ENCODE data around the gene TMPRSS4. TPM values are rescaled to one million over a fixed set of nuclear protein-coding genes. Genes with fewer than 3 reads are reported as not detected.

TMPRSS4 gene
- total RNA-seq, 1 donor from 2014 or later = not detected

DNA sequence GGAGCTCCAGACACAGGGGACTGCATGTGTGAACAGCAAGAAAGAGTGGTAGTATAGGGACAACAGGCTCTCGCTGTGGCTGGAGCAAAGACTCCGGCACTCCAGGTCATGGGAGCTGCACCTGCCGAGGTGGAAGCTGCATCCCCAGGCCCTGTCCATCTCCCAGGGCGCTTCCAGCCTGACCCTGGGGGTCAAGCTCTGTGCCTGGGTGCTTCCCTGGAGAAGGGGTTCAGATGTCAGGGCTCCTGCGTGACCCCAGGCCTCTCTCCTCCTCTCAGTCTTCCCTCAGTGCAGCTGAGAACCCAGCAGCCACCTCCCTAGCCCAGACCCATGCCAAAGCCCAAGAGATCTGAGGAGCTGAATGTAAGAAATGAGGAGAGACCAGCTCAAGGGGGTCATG, 3.4 kb downstream of the TMPRSS4 start:
- H3K36me3 Mint-ChIP-seq (ENCODE audit: low read depth, unreplicated experiment) = no peaks in the 10 kb centered on the region
- TF ChIP-seq, protein P1, sequence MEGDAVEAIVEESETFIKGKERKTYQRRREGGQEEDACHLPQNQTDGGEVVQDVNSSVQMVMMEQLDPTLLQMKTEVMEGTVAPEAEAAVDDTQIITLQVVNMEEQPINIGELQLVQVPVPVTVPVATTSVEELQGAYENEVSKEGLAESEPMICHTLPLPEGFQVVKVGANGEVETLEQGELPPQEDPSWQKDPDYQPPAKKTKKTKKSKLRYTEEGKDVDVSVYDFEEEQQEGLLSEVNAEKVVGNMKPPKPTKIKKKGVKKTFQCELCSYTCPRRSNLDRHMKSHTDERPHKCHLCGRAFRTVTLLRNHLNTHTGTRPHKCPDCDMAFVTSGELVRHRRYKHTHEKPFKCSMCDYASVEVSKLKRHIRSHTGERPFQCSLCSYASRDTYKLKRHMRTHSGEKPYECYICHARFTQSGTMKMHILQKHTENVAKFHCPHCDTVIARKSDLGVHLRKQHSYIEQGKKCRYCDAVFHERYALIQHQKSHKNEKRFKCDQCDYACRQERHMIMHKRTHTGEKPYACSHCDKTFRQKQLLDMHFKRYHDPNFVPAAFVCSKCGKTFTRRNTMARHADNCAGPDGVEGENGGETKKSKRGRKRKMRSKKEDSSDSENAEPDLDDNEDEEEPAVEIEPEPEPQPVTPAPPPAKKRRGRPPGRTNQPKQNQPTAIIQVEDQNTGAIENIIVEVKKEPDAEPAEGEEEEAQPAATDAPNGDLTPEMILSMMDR (IDR thresholded peaks at IDR 0.05; ENCODE audit: unreplicated experiment) = no peak
- peaks cover 19% of the 10 kb centered on the region for H3K4me1 Mint-ChIP-seq (ENCODE audit: unreplicated experiment)
- peaks cover 7% of the 10 kb centered on the region for H3K27me3 Mint-ChIP-seq (ENCODE audit: unreplicated experiment)
- H3K27ac Mint-ChIP-seq (ENCODE audit: unreplicated experiment) = no peak overlapping the region
- H3K4me3 Mint-ChIP-seq (ENCODE audit: unreplicated experiment) = no peak overlapping the region
- no peaks in the 10 kb centered on the region for H3K9me3 Mint-ChIP-seq (ENCODE audit: unreplicated experiment)
- no peak for DNase-seq (ENCODE audit: low spot score)

DNA sequence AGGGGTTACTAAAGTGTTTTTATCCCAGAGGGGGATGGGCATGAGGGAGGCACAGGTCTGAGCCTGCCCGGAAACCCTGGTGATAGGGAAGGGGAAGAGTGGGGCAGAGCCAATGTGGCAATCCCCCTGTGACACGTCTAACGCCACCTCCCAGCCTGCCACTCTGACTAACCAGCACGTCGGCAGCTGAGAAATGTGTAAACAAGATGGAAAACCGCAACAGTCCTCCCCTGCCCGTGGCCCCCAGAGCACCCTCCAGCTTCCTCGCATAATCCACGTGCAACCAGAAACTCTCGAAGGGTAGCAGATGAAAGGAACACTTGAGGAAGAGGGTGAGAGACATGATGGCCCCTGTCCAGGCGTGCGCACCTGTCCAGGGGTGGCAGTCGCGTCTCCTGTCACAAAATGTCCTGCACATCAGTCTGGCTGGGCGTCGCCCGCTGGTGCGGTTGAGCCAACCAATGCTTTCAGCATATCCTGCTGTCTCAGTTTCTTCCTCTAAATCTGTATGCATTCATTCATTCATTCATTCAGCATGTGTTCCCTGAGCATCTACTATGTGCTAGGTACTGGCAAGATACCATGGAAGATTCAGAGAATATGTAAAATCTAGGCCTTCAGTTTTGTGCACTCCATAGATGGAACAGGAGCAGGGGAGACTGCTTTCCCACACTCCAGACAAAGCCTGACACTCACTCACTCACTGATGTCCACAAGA, 4.5 kb downstream of the TMPRSS4 start:
- no peak overlapping the region for H3K27ac Mint-ChIP-seq (ENCODE audit: unreplicated experiment)
- no peak overlapping the region for H3K4me3 Mint-ChIP-seq (ENCODE audit: unreplicated experiment)
- H3K9me3 Mint-ChIP-seq (ENCODE audit: unreplicated experiment) = no peaks in the 10 kb centered on the region
- H3K36me3 Mint-ChIP-seq (ENCODE audit: low read depth, unreplicated experiment) = no peaks in the 10 kb centered on the region
- H3K27me3 Mint-ChIP-seq (ENCODE audit: unreplicated experiment) = peaks cover 11% of the 10 kb centered on the region
- peaks cover 19% of the 10 kb centered on the region for H3K4me1 Mint-ChIP-seq (ENCODE audit: unreplicated experiment)
- TF ChIP-seq, protein P1 (IDR thresholded peaks at IDR 0.05; ENCODE audit: unreplicated experiment) = no peak
- DNase-seq (ENCODE audit: low spot score) = no peak

DNA sequence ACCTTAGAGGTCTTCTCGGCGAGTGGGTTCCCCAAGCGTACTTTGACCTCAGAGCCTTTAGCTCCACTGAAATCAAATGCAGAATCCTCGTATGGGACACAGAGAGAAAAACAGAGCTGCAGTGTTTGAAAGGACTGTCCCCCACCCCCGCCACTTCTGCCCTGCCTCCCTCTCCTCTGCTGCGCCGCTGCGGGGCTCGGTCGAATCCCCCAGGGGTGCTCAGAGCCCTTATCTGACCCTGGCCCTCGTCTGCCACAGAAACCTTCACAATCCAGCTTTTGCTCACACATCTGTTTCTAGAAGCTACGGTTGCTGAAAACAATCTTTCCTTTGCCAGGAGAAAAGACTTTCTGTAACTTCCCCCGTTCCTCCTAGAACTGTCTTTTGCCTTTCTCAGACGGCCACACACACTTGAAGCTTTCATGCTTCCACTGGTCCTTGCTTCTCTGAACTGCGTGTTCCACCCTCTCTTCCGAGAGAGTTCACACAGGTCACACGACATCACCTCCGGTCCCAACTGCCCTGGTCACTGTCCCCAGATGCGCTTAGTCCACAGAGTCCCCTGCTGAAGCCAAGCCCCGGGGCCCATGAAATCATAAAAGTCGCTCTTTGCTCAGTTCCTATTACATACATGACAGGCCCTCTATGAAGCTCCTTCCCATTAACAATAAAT, 6.1 kb downstream of the TMPRSS4 start:
- DNase-seq (ENCODE audit: low spot score) = no peak

DNA sequence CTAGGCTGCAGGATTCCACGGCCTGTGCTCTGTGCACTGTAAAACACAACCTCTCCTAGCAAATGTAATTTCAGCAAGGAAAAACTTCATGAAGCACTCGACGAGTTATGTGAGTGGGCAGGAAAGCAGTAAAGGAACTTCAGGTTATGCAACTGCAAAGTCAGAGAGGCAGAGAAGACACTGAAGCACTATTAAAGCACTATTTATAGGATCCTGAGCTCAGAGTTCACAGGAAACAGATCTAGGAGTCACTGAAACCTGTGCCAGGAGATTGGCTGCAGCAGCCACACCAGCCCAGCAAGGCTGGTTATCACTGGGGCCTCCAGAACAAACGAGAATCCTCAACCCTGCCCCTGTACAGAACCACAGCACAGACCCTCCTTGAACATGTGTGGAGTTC, 7.4 kb downstream of the TMPRSS4 start:
- TF ChIP-seq, protein P1 (IDR thresholded peaks at IDR 0.05; ENCODE audit: unreplicated experiment) = no peak
- peaks cover 24% of the 10 kb centered on the region for H3K4me1 Mint-ChIP-seq (ENCODE audit: unreplicated experiment)
- peaks cover 8% of the 10 kb centered on the region for H3K36me3 Mint-ChIP-seq (ENCODE audit: low read depth, unreplicated experiment)
- H3K27me3 Mint-ChIP-seq (ENCODE audit: unreplicated experiment) = peaks cover 10% of the 10 kb centered on the region
- no peak for DNase-seq (ENCODE audit: low spot score)
- H3K27ac Mint-ChIP-seq (ENCODE audit: unreplicated experiment) = no peak overlapping the region
- no peaks in the 10 kb centered on the region for H3K9me3 Mint-ChIP-seq (ENCODE audit: unreplicated experiment)
- no peak overlapping the region for H3K4me3 Mint-ChIP-seq (ENCODE audit: unreplicated experiment)

More for the DNA sequence above, 6.1 kb downstream of the TMPRSS4 start:
- no peaks in the 10 kb centered on the region for H3K9me3 Mint-ChIP-seq (ENCODE audit: unreplicated experiment)
- H3K27ac Mint-ChIP-seq (ENCODE audit: unreplicated experiment) = peak overlapping the region; percentile 39
- H3K27me3 Mint-ChIP-seq (ENCODE audit: unreplicated experiment) = peaks cover 9% of the 10 kb centered on the region
- H3K36me3 Mint-ChIP-seq (ENCODE audit: low read depth, unreplicated experiment) = peaks cover 8% of the 10 kb centered on the region
- peaks cover 22% of the 10 kb centered on the region for H3K4me1 Mint-ChIP-seq (ENCODE audit: unreplicated experiment)
- TF ChIP-seq, protein P1 (IDR thresholded peaks at IDR 0.05; ENCODE audit: unreplicated experiment) = no peak
- no peak overlapping the region for H3K4me3 Mint-ChIP-seq (ENCODE audit: unreplicated experiment)

DNA sequence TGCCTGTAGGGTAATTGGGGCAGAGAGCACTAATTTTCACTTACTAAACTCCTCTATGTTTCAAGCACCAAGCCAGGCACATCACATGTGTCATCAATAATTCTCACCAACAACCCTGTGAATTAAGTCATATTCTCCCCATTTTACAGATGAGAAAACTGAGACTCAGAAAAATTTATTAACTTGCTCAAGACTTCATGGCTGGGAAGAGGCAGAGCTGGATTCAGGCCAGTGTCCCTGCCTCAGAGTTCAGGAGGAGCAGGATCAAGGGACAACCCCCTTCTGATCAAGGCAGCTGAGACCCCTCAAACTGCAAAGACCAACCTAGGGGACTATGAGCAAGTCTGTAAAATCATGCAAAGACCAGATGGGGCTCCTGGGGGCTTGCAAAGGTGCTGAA, 7.8 kb downstream of the TMPRSS4 start:
- Mint-ChIP-seq H3K36me3 (ENCODE audit: low read depth, unreplicated experiment) (peaks cover 8% of the 10 kb centered on the region), H3K4me1 (ENCODE audit: unreplicated experiment) (peaks cover 24% of the 10 kb centered on the region), H3K4me3 (ENCODE audit: unreplicated experiment) (no peak overlapping the region), H3K27me3 (ENCODE audit: unreplicated experiment) (peaks cover 10% of the 10 kb centered on the region), H3K27ac (ENCODE audit: unreplicated experiment) (no peak overlapping the region), H3K9me3 (ENCODE audit: unreplicated experiment) (no peaks in the 10 kb centered on the region)
- TF ChIP-seq, protein P1 (IDR thresholded peaks at IDR 0.05; ENCODE audit: unreplicated experiment) = no peak
- no peak for DNase-seq (ENCODE audit: low spot score)

Measured in endothelial cell (in vitro differentiated cells).